SK-N-SH (cell line): ENCODE results near the gene ARL8A. TPM values are rescaled to one million over a fixed set of nuclear protein-coding genes. Genes with fewer than 3 reads are reported as not detected.

Experiments used
- CTCF ChIA-PET: fragments of 300-600, 350-600 bp; formaldehyde crosslinking; extraction: SDS; loops from one replicate; lab custom pipeline; 2021; lab: Yijun Ruan, JAX
- POLR2A ChIA-PET: fragments of 350-600 bp; sonication (Branson Sonifier 250); formaldehyde crosslinking; extraction: SDS; loops from one replicate; lab custom pipeline; 2020; ENCODE audit warnings: antibody characterized with exemption, inconsistent platforms; lab: Yijun Ruan, JAX
- DNase-seq: peaks from one replicate; pipeline ENCODE4 v3.0.0; 2012
- H2AFZ ChIP-seq: fragments of 200-600 bp; sonication (generic); 2 replicates; pipeline ENCODE4 v1.8.1; 2016; ENCODE audit warnings: antibody characterized with exemption, mild to moderate bottlenecking, low read depth
- H3F3A ChIP-seq: fragments of 200-600 bp; sonication (generic); replicated peaks from 2 replicates; pipeline ENCODE3; 2016; ENCODE audit warnings: antibody characterized with exemption, mild to moderate bottlenecking; ENCODE audit not compliant: insufficient read depth
- H3K27ac ChIP-seq, 2 experiments: fragments of 200-500 bp in 1 of 2; fragments of 200-600 bp in 1 of 2; sonication (Bioruptor generic) in 1 of 2; sonication (generic), shearing (Covaris generic) in 1 of 2; 2 replicates each; pipeline versions ENCODE4 v1.5.1 to v1.6.1; 2014 to 2016; ENCODE audit warnings: low read depth in 2 of 2, inconsistent platforms in 1 of 2, low read length in 1 of 2, mild to moderate bottlenecking in 1 of 2, mixed read lengths in 1 of 2
- H3K27me3 ChIP-seq: fragments of 200-600 bp; sonication (generic), shearing (Covaris generic); 2 replicates; pipeline ENCODE4 v1.6.1; 2016; ENCODE audit warnings: mixed run types; ENCODE audit not compliant: insufficient read depth
- H3K36me3 ChIP-seq, 2 experiments: fragments of 200-500 bp in 1 of 2; fragments of 200-600 bp in 1 of 2; sonication (Bioruptor generic) in 1 of 2; sonication (generic) in 1 of 2; replicated peaks in 1 of 2; 2 replicates each; pipeline versions ENCODE3 to v1.5.1; 2014 to 2016; ENCODE audit warnings: low read length in 1 of 2, mild to moderate bottlenecking in 1 of 2; ENCODE audit not compliant: insufficient read depth in 2 of 2, control insufficient read depth in 1 of 2
- H3K4me1 ChIP-seq, 2 experiments: fragments of 200-500 bp in 1 of 2; fragments of 200-600 bp in 1 of 2; sonication (Bioruptor generic) in 1 of 2; sonication (generic), shearing (Covaris generic) in 1 of 2; 2 replicates each; pipeline versions ENCODE4 v1.5.1 to v1.6.1; 2014 to 2016; ENCODE audit warnings: low read depth in 1 of 2, low read length in 1 of 2, mixed run types in 1 of 2; ENCODE audit not compliant: insufficient read depth in 2 of 2, control insufficient read depth in 1 of 2
- H3K4me2 ChIP-seq: fragments of 200-600 bp; sonication (generic), shearing (Covaris generic); 2 replicates; pipeline ENCODE4 v1.6.1; 2017; ENCODE audit warnings: mixed run types
- H3K4me3 ChIP-seq, 2 experiments: fragments of 200-500 bp in 1 of 2; fragments of 200-600 bp in 1 of 2; sonication (Bioruptor generic) in 1 of 2; sonication (generic), shearing (Covaris generic) in 1 of 2; 2 replicates each; pipeline versions ENCODE4 v1.5.1 to v1.8.1; 2014 to 2016; ENCODE audit warnings: low read depth in 2 of 2, inconsistent platforms in 1 of 2, low read length in 1 of 2, mild to moderate bottlenecking in 1 of 2, mixed read lengths in 1 of 2, moderate library complexity in 1 of 2
- H3K79me2 ChIP-seq: fragments of 200-600 bp; sonication (generic); 2 replicates; pipeline ENCODE4 v1.8.1; 2017; ENCODE audit warnings: mild to moderate bottlenecking; ENCODE audit not compliant: insufficient read depth
- H3K9ac ChIP-seq: fragments of 200-600 bp; sonication (generic); 2 replicates; pipeline ENCODE4 v1.6.1; 2017; ENCODE audit warnings: mixed run types
- H3K9me2 ChIP-seq: fragments of 200-600 bp; sonication (generic); 2 replicates; pipeline ENCODE4 v1.6.1; 2017; ENCODE audit warnings: mixed run types
- H3K9me3 ChIP-seq: fragments of 200-600 bp; sonication (generic); 2 replicates; pipeline ENCODE4 v1.6.1; 2017; ENCODE audit warnings: mixed run types, mild to moderate bottlenecking, moderate library complexity
- H4K20me1 ChIP-seq: fragments of 200-600 bp; sonication (generic); 2 replicates; pipeline ENCODE4 v1.6.1; 2017; ENCODE audit warnings: mild to moderate bottlenecking, mixed run types; ENCODE audit not compliant: insufficient read depth
- EP300 ChIP-seq, 2 experiments: IDR thresholded peaks; 2 replicates each; pipeline versions ENCODE4 v1.4.0 to v1.6.1; 2012; ENCODE audit warnings: borderline replicate concordance in 1 of 2, low read depth in 1 of 2, low read length in 1 of 2
- FOSL2 ChIP-seq: IDR thresholded peaks from 2 replicates; pipeline ENCODE4 v1.4.0; 2012; ENCODE audit warnings: low read depth, mild to moderate bottlenecking, moderate library complexity, borderline replicate concordance
- FOXJ3 ChIP-seq: sonication (generic); formaldehyde crosslinking; IDR thresholded peaks from 2 replicates; pipeline ENCODE4 v1.5.1; 2020; ENCODE audit warnings: mild to moderate bottlenecking, missing genetic modification reagents
- MEF2A ChIP-seq: IDR thresholded peaks from 2 replicates; pipeline ENCODE4 v1.4.0; 2012; ENCODE audit warnings: low read depth, borderline replicate concordance
- NRF1 ChIP-seq: IDR thresholded peaks from 2 replicates; pipeline ENCODE4 v1.6.1; 2012; ENCODE audit warnings: low read depth, mild to moderate bottlenecking, low read length
- POLR2AphosphoS5 ChIP-seq: IDR thresholded peaks from 2 replicates; pipeline ENCODE4 v1.6.1; 2012; ENCODE audit warnings: low read depth, low read length
- RXRA ChIP-seq: IDR thresholded peaks from 2 replicates; pipeline ENCODE4 v1.4.0; 2012; ENCODE audit warnings: low read depth, mild to moderate bottlenecking, borderline replicate concordance
- SMC3 ChIP-seq: IDR thresholded peaks from 2 replicates; pipeline ENCODE4 v1.6.1; 2012; ENCODE audit warnings: low read depth, low read length, improper control_type of control experiment
- WGBS: methylation state at CpG from one replicate; pipeline ENCODE4 v1.1.6; 2017; ENCODE audit warnings: low lambda C conversion rate; 5-methylcytosine and 5-hydroxymethylcytosine counted together
- polyA plus RNA-seq, 3 experiments: library from polyadenylated mRNA; depleted of rRNA; stranded (reverse); fragments of >200 nt; gene quantifications; 2 replicates each; pipeline ENCODE4 v1.2.3, GENCODE V29; 2012
- TF ChIP-seq, protein P1 (sequence below): IDR thresholded peaks from 2 replicates; pipeline ENCODE4 v1.4.0; 2012; ENCODE audit warnings: low read depth
- TF ChIP-seq, protein P2 (sequence below): IDR thresholded peaks from 2 replicates; pipeline ENCODE4 v1.6.1; 2012; ENCODE audit warnings: mild to moderate bottlenecking, low read depth, low read length, moderate library complexity
- TF ChIP-seq, protein P3 (sequence below): fragments of 200-600 bp; sonication (generic); IDR thresholded peaks from 2 replicates; pipeline ENCODE4 v1.6.1; 2017; ENCODE audit warnings: antibody characterized with exemption, mild to moderate bottlenecking, moderate library complexity

The ARL8A gene
- polyA plus RNA-seq, 1 of the 3 experiments (the other 2 are of a cell fraction), result 66.9 TPM

GRCh38 chr1:202162047-202162417 lies 17.5 kb upstream of the ARL8A start:
- ChIA-PET CTCF (interaction anchor here (1.9 to 2.6 kb wide), 3 partner anchors 23 to 31 kb away, joined by 6 to 11 read pairs (median 7); partner anchors contain the start of gene LGR6), POLR2A (no interaction called here)
- TF ChIP-seq NRF1 (no peak), MEF2A (no peak), POLR2AphosphoS5 (no peak), EP300 (IDR thresholded peaks at IDR 0.05; ENCODE audit: borderline replicate concordance in 1 of 2, low read depth in 1 of 2, low read length in 1 of 2) (no peak), SMC3 (no peak), FOSL2 (no peak), FOXJ3 (no peak), RXRA (no peak)
- TF ChIP-seq, protein P1, sequence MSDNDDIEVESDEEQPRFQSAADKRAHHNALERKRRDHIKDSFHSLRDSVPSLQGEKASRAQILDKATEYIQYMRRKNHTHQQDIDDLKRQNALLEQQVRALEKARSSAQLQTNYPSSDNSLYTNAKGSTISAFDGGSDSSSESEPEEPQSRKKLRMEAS, result no peak
- TF ChIP-seq, protein P2, sequence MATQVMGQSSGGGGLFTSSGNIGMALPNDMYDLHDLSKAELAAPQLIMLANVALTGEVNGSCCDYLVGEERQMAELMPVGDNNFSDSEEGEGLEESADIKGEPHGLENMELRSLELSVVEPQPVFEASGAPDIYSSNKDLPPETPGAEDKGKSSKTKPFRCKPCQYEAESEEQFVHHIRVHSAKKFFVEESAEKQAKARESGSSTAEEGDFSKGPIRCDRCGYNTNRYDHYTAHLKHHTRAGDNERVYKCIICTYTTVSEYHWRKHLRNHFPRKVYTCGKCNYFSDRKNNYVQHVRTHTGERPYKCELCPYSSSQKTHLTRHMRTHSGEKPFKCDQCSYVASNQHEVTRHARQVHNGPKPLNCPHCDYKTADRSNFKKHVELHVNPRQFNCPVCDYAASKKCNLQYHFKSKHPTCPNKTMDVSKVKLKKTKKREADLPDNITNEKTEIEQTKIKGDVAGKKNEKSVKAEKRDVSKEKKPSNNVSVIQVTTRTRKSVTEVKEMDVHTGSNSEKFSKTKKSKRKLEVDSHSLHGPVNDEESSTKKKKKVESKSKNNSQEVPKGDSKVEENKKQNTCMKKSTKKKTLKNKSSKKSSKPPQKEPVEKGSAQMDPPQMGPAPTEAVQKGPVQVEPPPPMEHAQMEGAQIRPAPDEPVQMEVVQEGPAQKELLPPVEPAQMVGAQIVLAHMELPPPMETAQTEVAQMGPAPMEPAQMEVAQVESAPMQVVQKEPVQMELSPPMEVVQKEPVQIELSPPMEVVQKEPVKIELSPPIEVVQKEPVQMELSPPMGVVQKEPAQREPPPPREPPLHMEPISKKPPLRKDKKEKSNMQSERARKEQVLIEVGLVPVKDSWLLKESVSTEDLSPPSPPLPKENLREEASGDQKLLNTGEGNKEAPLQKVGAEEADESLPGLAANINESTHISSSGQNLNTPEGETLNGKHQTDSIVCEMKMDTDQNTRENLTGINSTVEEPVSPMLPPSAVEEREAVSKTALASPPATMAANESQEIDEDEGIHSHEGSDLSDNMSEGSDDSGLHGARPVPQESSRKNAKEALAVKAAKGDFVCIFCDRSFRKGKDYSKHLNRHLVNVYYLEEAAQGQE, result no peak
- TF ChIP-seq, protein P3, sequence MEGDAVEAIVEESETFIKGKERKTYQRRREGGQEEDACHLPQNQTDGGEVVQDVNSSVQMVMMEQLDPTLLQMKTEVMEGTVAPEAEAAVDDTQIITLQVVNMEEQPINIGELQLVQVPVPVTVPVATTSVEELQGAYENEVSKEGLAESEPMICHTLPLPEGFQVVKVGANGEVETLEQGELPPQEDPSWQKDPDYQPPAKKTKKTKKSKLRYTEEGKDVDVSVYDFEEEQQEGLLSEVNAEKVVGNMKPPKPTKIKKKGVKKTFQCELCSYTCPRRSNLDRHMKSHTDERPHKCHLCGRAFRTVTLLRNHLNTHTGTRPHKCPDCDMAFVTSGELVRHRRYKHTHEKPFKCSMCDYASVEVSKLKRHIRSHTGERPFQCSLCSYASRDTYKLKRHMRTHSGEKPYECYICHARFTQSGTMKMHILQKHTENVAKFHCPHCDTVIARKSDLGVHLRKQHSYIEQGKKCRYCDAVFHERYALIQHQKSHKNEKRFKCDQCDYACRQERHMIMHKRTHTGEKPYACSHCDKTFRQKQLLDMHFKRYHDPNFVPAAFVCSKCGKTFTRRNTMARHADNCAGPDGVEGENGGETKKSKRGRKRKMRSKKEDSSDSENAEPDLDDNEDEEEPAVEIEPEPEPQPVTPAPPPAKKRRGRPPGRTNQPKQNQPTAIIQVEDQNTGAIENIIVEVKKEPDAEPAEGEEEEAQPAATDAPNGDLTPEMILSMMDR, result no peak
- H3K9me3 ChIP-seq, result no peaks in the 10 kb centered on the region
- H3K9me2 ChIP-seq, result no peaks in the 10 kb centered on the region
- no peak overlapping the region for H3K4me2 ChIP-seq
- H3K4me3 ChIP-seq, result no peak overlapping the region
- WGBS, result 78% methylated on average over 3 of the region's 4 CpGs
- no peak overlapping the region for H2AFZ ChIP-seq
- peaks cover 0 to 39% of the 10 kb centered on the region in 2 experiments; a peak in 1 of 4 replicates for H3K4me1 ChIP-seq
- H3F3A ChIP-seq, result no peaks in the 10 kb centered on the region
- H3K79me2 ChIP-seq, result no peaks in the 10 kb centered on the region
- no peaks in the 10 kb centered on the region for H3K27me3 ChIP-seq
- H3K36me3 ChIP-seq, result no peaks in the 10 kb centered on the region
- no peak overlapping the region for H3K9ac ChIP-seq
- no peak overlapping the region for H3K27ac ChIP-seq
- DNase-seq, result no peak
- no peaks in the 10 kb centered on the region for H4K20me1 ChIP-seq
